HG03469 (cell line): ENCODE measurements around the gene RTN4IP1.
"Not testable (repeated sequence)": the region's sequence is repeated elsewhere in the genome, so short reads cannot be mapped to it uniquely, and the experiment has no call there.

Experiments
- ATAC-seq: cut with Tn5 transposase; IDR thresholded peaks from one replicate; pipeline ENCODE4 v1.9.1; 2021; ENCODE audit warnings: mild to moderate bottlenecking, moderate library complexity, moderate number of reproducible peaks; ENCODE audit not compliant: unreplicated experiment

Gene RTN4IP1

DNA sequence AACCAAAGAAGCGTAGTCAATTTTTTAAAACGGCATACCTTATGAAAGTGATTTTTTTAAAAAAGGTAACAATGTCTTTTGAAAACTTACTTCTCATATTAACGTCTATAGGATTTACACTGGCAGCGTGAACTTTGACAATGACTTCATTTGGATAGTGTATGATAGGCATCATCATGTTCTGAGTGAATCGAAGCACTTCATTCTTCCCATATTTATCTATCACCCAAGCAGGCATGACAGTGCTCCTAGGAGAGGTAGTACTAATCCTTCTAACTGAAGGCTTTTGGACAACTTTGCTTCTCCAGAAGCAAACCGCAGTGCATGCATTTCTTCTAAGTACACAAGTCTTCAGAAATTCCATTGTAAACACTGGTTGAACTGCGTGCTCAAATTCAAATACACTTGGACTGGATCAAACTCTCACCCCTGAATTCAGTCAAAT lies 618 bp downstream of the RTN4IP1 start:
- no peak for ATAC-seq

DNA sequence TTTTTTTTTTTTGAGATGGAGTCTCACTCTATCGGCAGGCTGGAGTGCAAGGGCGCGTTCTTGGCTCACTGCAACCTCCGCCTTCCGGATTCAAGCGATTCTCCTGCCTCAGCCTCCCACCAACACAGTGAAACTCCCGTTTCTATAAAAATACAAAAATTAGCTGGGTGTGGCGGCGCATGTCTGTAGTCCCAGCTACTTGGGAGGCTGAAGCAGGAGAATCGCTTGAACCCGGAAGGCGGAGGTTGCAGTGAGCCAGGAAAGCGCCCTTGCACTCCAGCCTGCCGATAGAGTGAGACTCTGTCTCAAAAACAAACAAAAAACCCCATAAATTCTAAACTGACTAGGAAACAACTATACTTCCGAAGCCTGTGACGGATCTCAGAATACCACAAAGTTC lies 1.5 kb downstream of the RTN4IP1 start:
- not testable (repeated sequence) for ATAC-seq

DNA sequence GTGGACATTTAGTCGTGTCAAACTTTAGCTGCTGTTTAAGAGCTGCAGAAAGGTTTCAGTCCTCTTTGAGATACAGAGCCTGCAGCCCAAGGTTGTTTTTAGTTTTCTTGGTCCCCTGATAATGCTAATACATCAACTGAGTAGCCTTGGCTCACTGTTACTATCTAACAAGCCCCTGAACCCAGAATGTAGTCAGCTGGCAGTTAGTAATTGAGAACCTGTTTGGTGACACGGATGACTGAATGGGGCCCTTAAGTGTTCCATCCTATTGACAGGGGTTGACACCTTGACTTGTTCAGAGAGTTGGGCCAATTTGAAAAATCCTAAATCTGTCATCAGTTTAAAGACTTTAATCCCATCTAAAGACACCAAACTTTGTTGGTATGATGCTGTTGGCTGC lies 2.8 kb downstream of the RTN4IP1 start:
- ATAC-seq, result no peak

DNA sequence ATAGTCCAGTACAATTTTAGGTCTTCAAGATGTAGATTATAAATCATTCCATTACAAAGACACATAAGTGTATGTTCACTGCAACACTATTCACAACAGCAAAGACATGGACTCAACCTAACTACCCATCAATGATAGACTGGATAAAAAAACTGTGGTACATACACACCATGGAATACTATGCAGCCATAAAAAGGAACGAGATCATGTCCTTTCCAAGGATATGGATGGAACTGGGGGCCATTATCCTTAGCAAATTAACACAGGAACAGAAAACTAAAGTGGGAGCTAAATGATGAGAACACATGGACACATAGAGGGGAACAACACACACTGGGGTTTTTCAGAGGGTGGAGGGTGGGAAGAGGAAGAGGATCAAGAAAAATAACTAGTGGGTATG lies 6.3 kb downstream of the RTN4IP1 start:
- ATAC-seq, result no peak

DNA sequence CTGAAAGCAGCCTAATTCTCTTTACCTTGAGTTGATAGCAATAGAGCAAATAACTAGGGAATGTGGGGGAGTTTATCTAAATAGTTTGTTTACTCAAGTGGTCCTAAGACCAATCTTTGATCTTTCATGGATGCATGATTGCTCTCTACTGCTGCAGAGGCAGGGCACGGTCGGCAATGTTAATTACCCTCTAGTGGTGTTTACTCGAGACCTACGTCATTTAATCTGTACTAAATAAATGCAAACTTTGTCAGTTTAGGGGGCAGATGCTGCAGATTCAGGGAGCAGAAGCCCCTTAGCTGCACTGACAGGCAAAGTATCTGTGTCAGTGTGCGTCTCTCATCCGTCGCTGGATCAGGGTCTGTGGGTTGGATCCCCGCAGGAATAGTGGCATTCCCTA lies 6.9 kb downstream of the RTN4IP1 start:
- ATAC-seq, result no peak

DNA sequence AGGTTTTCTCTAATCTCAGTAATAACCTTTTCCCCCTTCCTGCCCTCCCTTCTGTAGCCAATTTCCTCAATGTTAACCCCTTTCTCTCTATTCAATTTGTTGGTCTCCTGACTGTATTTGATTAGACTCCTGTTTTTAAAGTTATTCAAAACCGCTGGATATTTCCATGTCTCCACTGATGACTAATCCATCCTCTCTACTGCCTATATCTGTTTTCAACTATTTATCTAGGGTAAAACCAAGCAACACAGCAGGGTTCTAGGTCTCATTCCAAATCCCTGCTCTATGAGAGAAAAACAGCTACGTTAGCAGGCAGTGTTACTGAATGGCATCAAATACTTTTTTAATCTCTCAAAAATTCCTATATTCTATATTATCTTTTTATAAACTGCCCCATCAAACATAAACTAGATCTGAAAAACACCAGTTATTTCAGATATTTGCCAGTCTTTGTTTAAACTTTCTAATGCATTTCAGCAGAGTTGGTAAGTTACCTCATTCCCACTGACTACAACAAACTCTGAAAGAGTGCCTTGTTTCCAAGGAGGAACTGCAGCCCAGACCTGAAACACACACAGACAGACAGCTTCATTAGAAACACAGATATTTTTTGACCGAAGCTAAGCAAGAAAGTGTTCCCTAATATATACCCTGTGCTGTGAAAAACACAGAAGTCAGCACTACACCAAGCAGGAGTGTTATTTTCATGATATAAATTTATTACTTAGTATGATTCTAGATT lies 8.2 kb downstream of the RTN4IP1 start:
- ATAC-seq, result no peak

DNA sequence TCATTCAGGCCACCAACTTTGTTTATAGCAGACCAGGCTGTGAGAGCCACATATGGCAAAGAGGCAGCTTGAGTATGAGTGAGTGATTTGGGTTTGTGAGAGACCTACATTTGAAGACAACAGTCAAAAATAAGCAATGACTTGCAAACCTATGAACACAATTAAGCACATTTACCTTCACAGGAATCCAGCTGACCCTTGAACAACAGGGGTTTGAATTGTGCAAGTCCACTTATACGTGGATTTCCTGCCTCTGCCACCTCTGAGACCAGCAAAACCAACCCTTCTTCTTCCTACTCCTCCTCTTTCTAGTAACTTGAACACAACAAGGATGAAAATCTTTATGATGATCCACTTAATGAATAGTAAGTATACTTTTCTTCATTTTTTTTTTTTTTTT lies 10.1 kb downstream of the RTN4IP1 start:
- ATAC-seq, result no peak

DNA sequence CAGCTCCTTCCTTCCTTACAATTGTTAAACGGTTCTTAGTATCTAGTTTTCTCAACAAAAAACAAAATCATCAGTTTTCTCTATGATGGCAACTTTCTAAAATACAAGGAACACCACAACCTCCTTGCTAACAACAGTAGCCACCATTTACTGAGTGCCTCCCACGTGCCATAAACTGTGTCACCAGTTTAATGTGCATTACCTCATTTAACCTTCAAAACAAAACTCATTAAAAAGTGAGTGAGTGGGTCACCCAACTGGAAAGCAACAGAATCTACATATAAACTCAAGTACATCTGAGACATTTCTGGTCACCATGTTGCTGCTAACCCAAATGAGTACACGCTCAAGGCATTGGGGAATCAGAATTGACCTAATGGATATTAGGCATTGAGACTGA lies 11.0 kb downstream of the RTN4IP1 start:
- ATAC-seq, result no peak

DNA sequence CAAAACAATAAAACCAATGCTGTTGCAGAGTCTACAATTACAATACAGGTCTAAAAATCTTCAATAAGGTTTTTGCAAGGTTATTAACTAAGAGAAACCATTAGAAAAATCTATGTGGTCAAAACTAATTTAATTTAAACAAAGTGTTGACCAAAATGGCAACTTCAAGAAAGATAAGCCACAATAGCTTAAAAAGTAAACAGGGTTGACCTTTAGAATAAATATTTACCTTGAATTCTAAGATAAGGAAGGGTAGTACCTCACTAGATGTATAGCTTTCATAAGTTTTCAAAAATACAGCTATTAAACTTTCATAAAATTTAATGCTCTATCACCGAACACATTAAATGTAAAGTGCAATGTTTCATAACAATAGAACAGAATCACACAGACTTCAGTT lies 11.4 kb downstream of the RTN4IP1 start:
- no peak for ATAC-seq

DNA sequence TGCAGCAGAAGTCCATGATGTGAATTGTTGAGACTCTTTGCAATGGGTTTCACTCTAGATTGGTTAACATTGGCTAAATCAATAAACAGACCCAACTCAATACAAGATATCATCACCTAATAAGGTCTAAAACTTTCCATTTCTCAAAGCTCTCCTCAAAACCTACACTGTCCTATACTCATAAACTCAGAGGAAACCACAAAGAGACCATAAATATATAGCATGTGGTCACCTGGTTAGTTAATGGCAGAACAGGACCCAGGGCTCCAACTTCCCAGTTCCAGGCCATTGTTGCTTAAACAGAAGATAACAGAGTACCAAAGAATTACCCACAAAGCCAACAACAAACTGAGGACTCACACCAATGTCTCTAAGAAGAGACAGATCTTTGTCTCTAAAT lies 12.0 kb downstream of the RTN4IP1 start:
- peak; percentile 55 for ATAC-seq

DNA sequence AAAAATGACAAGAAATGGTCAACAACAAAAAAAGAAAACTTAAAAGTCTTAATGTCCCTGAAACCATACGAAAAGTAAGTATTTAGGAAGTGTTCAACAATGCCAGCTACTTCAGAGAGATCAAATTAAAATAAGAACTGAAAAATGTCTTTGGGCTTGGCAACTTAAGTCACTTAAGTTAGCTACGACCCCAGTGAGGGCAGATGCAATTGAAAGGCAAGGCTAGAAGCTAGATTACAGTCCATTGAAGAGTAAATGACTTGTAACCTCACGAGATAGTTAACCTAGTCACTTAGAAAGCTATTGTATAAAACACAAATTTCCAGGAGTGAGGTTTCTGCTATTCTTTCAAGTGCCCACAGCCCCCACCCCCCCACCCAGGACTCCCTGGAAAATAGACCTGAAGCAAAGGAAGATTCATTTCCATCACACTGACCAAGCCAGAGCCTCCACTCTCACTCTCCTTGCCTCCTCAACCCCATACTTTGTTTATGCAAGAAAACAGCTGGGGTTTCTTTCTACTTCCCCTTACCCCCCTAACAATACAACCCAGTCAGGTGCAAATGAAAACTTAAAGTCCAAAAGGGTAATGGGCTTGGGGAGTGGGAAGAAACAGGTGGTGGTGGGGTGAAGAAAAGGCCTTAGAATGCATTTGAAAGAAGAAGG lies 14.6 kb downstream of the RTN4IP1 start:
- ATAC-seq, result no peak

DNA sequence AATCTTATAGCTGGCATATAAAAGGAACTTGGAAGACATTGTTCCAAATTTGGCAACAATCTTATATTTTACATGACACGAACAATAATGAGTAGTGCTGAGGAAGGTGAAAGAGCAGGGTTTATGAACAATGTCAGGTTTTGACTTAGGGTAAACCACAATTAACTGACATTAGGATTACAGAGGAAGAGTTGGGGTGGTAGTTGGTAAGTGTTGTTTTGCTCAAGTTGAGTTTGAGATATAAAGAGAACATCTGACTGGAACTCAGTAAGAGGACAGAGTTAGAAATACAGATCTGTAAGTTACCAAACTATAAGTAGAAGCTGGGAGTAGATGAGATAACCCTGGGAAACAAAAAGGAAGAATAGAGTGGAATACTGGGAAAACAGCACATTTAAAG lies 15.1 kb downstream of the RTN4IP1 start:
- ATAC-seq, result no peak

DNA sequence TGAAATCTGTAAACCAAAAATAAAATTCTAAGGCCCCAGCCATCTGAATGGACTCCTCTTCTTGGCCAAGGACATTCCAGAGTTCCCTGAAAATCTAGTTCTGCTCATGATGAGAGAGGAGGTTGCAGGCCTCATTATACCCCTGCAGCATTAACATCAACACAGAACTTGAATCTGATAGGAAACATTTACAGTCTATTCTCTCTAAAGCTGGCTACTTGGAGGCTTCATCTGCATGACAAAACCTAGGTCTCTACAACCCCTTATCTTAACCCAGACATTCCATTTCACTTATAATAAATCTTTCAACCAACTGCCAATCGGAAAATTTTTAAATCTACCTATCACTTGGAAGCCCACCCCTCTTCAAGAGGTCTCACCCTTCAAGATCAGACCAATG lies 15.7 kb downstream of the RTN4IP1 start:
- no peak for ATAC-seq

DNA sequence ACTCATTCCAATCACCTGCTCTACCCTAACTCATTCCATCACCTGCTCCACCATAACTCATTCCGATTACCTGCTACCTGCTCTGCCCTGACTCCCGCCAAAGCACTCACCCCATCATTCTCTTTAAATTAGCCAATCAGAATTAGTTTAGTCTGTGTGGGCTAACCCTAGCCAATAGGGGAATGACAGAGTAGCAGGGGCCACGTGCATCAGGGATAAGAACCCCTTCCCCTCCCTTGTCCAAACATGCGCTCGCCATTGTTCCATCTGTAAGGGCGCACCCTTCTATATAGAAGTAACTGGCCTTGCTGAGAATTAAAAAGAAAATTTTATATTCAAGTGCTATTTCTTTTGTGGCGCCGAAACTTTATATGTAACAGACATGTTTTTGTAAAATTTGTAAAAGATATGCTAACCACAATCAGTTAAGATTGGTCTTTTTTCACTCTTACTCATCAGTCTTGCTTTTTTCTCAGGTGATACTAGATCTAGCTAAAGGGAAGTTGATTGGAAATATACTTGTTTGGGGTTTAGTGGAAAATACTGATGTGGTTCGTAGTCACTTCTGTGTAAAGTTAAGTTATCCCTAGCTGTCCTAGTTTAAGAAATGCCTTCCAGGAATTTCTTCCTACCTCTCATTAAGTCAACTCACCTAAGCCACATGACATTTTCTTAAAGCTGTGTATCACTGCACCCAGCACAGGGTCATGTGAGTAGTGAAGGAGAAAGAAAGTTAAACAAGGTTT lies 16.5 kb downstream of the RTN4IP1 start:
- ATAC-seq, result no peak

DNA sequence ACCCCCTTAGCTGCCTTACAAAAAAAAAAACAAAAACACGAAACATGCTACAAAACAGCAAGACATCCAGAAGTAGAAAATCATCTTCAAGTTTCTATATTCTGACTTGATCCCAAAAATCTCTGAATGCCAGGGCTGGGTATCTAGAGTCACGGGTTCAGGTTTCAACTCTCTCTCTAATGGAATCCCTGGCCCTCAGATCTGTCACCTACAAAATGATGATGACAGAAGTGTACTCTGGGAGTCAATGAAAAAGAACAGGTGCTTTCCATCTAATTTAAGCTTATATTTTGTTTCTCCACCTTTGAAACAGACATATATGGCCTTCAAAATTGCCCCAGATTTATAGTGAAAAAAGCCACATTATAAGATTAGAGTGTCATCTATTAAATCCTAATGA lies 18.3 kb downstream of the RTN4IP1 start:
- no peak for ATAC-seq

DNA sequence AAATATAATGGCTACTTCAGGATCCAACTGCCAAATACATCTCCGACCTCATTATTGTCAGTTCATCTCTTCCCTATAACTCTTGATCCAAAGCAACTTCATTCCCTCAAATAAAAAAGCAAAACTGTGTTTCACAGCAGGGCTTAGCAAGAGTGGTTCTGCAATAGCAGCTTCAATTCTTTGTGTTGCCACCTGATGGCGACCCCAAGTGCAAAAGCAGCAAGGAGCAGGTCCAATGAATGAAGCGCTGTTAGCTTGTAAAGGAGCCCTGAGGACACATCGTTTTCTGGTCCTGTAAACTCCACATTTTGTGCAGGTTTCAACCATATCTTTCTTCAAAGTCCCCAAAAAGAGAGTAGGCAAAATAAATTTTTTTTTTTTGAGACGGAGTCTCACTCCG lies 19.6 kb downstream of the RTN4IP1 start:
- no peak for ATAC-seq

DNA sequence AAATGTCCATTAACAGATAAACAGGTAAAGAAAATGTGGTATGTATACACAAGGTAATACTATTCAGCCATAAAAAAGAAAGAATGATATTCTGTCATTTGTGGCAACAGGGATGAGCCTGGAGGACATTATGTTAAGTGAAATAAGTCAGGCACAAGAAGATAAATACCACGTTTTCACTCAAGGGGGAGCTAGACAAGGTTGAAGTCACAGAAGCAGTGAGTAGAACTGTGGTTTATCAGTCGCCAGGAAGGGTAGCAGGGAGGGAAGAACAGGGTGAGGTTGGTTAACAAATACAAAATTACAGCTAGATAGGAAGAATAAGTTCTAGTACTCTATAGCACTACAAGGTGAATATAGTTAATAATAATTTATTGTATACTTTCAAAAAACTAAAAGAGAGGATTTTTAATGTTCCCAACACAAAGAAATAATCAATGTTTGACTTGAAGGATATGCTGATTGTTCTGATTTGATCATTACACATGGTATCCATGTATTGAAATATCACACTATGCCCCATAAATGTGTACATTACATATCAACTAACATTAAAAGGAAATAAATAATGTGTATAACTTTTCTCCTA lies 21.1 kb downstream of the RTN4IP1 start:
- ATAC-seq, result no peak

DNA sequence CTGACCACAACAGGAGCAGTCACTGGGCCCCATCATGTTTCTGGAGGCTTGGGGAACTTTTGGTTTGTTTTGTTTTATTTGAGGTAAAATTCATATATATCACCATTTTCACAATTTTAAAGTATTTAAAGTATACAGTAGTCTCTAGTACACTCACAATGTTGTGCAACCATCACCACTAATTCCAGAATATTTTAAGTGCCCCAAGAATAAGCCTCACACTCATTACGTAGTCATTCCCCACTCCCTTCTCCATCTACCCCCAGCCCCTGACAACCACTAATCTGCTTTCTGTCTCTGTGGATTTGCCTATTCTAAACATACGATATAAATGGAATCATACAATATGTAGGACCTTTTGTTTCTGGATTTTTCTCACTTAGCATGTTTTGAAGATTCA lies 29.0 kb downstream of the RTN4IP1 start:
- no peak for ATAC-seq

DNA sequence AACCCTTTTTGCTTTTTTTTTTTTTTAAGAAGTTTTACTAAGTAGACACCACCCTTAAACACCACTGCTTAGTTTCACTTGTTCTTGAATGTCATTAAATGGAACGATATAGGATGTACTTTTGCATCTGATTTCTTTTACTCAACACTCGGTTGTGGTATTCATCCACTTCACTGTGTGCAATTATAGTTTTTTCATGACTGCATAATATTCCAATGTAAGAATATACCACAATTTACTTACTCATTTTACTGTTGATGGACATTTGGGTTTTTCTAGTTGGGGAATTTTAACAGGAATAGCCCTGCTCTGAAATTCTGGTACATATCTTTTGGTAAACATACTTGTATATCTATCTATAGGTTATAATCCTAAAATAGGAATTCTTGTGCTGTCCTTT lies 29.9 kb downstream of the RTN4IP1 start:
- no peak for ATAC-seq

DNA sequence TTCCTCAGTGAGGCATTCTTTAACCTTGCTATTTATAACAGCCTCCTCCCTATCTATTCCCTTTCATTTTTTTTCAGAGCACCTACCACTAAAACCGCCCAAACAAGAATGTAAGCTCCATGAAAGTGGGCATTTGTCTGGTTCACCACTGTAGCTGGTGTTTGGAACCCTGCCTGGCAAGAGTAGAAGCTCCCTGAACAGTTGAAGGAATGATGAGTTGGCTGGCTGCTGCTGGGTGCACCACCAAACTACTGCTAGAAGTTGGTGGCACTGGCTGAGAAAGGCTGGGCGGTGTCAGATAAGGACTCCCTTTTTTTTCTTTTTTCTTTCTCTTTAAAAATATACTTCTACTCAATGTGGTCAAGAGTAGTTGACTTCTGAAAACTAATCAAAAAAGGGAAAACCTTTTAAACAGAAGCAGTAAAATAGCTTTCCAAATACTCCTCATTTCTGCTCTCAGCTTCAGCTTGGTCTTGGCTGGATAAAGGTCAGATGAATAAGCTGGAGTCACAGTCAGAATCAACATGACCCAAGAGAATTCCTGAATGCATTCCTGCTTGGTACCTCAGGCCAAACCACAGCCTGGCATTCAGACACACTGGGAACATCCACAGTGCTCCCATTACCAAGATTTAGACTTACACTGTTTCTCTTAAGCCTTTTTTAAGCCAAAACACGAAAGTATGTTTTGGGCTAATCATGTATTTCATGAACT lies 38.0 kb downstream of the RTN4IP1 start:
- no peak for ATAC-seq

DNA sequence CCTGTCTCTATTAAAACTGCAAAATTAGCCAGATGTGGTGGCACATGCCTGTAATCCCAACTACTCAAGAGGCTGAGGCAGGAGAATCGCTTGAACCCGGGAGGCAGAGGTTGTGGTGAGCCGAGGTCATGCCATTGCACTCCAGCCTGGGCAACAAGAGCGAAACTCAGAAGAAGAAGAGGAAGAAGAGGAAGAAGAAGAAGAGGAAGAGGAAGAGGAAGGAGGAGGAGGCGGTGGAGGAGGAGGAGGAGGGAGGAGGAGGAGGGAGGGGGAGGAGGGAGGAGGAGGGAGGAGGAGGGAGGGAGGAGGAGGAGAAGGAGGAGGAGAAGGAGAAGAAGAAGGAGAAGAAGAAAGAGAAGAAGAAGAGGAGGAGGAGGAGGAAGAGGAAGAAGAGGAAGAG lies 40.4 kb downstream of the RTN4IP1 start:
- ATAC-seq, result not testable (repeated sequence)
